GM18858 (cell line): ENCODE measurements around the gene KCNIP4.

Source experiments
- ATAC-seq: cut with Tn5 transposase; IDR thresholded peaks from one replicate; pipeline ENCODE4 v1.9.1; 2021; ENCODE audit not compliant: unreplicated experiment

Gene KCNIP4

GRCh38 chr4:21901831-21902230, 46.7 kb downstream of the KCNIP4 start:
- no peak for ATAC-seq

DNA sequence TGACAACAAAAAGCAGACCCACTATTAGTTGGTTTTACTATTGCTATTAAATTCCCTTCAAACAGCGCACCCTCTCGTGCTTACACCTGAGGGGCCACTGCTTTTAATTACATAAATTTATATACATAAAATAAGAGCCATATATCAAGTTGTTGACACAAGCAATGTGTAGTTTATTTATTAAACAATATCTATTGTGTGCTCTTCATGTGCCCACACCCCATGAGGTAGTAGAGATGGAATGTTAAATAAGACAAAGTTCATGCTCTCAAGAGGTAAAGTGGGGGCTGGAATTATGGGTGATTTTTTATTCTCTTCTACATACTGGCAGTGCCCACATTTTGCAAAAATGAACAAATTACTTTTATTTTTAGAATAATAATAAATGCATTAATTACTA, 47.3 kb downstream of the KCNIP4 start:
- no peak for ATAC-seq

GRCh38 chr4:21900211-21900610, 48.4 kb downstream of the KCNIP4 start:
- no peak for ATAC-seq

- no peak for ATAC-seq
Observed at GRCh38 chr4:21898101-21898500, 50.5 kb downstream of the KCNIP4 start.

DNA sequence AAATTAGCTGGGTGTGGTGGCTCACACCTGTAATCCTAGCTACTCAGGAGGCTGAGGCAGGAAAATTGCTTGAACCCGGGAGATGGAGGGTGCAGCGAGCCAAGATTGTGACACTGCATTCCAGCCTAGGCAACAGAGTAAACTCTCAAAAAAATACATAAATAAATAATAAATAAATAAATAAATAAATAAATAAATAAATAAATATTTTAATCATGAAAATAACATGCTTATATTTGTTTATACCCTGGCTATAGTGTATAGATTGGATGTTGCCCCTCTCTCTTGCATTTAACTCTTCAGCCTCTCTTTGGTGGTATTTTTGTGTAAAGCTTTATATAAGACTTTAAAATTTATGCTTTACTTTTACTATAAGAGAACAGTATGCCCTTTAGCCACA, 51.8 kb downstream of the KCNIP4 start:
- ATAC-seq, result no peak

DNA sequence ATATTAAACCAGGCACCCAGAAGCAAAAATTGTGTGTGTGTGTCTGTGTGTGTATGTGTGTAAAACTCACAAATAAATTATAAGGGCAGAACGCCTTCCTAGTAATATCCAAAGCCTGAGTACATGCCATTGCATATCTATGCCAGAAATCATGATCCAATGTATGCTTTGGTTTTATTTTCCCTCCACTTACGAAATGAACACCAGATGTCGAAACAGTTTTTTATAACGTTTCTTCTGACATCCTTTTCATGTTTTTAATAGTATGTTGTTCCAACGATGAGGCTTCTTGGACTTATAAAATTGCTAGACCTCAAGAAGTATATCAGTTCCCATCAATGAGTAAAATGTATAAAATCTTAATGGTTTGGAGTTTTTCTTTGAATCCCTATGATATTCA, 55.4 kb downstream of the KCNIP4 start:
- ATAC-seq, result no peak

- no peak for ATAC-seq
Observed at GRCh38 chr4:21890231-21890630, 58.3 kb downstream of the KCNIP4 start.

DNA sequence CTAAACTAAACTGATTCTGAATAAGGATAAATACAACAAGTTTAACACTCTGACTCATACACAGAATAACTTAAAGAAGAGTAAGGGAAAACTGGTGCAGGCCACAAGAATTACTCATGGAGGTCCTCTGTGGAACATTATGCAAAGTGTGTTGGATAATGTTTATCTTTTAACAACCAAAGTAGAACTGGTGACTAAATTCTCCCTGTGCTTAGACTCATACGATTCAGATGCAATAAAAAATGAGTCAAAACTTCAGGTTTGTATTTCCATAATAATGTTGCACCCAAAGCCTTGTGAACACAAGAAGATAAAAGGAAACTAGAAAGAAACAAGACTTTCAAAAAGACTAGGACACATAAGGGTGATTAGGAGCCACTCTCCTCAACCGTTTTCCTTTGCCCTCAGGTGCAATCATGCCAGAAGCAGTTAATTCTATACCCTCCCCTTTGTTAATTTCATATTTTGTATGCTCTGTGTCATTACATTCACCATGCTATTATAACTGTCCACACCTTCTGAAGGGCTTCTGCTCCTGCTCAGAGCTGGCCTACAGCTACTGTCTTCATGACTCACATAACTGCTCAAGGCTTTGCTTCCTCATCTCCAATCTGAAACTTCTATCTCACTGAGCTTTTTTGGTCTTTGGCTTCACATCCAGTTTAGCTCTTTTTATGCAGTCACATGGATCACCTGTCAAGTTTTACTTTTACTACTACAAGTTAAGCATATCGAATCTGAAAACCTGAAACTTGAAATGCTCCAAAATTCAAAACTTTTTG, 60.2 kb downstream of the KCNIP4 start:
- peak; percentile 65 for ATAC-seq

DNA sequence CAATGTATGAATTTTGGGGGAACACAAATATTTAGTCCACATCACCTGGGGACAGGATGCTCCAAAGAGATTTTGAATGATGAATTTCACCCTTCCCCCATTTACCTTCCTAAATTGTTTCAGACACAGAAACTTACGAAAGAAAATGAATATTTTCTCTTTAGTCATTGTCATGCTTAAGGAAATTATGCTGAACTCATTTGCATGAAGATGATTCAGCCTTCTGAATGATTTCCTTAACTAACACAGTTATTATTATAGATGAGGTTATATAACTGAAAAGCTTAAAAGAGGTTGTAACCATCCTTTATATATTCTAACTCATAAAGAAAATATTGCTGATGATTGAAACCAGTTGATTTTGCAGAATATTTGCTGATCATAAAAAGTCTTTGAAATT, 61.1 kb downstream of the KCNIP4 start:
- ATAC-seq, result no peak

GRCh38 chr4:21885770-21886169, 62.8 kb downstream of the KCNIP4 start:
- ATAC-seq, result no peak

GRCh38 chr4:21885241-21885640, 63.3 kb downstream of the KCNIP4 start:
- no peak for ATAC-seq

DNA sequence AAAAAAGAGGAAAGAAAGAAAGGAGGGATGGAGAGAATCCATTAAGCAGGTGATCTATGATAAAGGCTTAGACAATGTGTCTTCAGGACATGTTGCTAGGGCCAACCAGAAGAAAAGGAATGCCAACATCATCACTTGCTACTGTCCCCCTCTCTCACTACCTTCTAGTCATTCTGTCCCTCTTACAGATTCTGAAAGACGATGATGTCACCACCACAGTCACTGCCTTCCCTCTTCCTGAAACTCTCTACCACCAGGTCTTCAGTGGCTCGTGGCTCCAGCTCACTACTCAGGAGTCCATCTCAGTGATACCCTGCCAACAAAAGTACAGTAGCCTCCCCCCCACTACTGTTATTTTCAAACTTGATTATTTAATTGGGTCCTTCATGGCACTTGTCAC, 64.0 kb downstream of the KCNIP4 start:
- ATAC-seq, result no peak

DNA sequence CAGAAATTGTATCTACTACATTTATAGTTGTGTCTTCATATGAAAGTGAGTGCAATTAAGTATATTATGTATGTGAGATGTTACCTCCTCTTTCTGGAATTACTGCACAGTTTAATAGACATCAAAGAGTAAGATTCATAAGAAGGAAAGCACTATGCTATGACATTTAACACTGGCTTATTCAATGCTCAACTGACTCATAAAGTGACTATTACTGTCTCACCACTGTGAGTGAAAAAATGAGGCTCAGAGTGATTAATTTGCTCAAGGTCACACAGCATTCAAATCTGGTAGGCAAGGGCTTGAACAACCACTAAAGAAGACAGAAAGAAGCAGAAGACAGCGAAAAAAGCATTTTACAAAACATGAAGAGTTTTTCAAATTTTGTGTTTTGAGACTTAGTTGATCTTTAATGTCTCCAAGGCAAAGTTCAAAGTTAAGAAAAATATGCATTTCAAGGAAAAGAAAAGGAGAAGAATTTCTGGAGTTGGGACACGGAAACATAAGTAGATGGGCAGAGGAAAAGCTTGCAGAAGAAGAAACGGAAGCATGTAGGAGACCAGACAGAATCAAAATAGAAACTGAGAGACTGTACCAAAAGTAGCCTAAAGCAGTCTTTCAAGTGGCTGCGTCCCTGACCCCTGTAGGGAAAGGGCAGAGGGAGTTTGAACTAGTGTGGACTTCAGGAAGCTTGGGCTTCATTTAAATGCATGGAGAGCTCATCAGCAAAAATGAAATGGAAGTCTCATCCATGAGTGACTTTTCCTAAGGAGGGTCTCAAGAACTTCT, 66.3 kb downstream of the KCNIP4 start:
- ATAC-seq, result no peak

GRCh38 chr4:21879187-21879586, 69.4 kb downstream of the KCNIP4 start:
- ATAC-seq, result no peak

- ATAC-seq, result no peak
Observed at GRCh38 chr4:21876711-21877110, 71.9 kb downstream of the KCNIP4 start.

GRCh38 chr4:21873145-21873544, 75.4 kb downstream of the KCNIP4 start:
- ATAC-seq, result no peak

DNA sequence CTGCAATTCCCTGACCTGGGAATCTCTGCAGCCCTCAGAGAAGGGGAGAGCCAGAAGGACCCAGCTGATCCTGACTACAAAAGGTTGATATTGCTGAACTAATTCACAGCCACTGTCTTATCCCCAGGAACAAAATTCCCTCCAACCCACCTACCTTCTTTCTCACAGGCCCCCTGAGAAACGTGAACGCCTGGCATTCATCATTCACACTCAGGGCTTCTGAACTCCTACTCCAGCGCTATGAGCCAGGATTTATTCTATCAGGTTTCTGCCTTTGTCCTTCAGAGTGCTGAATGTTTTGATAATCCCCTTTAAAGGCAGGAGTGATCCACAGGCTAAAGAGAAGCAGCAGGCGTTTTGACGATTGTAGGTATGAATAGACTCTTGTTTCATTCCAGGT, 76.5 kb downstream of the KCNIP4 start:
- ATAC-seq, result no peak

- no peak for ATAC-seq
Observed at GRCh38 chr4:21869978-21870745, 78.4 kb downstream of the KCNIP4 start.

DNA sequence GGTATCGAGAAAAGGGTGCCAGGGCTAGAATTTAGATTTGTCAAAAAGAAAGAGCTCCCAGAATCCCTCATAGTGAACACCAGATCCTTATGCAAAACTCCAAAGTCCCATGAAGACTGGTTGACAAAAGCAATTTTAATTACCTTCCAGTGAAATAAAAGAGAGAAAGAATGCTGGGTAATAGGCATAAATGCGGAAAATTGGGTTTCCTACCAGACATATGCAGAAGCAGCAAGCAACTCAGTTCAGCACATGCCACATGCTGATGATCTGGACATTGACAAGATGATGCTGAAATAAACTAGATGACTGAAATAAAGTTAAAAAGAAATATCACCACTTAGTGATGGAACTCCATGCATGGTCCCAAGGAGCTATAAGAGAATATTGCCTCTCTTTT, 83.9 kb downstream of the KCNIP4 start:
- ATAC-seq, result no peak

GRCh38 chr4:21862917-21863316, 85.7 kb downstream of the KCNIP4 start:
- ATAC-seq, result no peak

GRCh38 chr4:21858971-21859370, 89.6 kb downstream of the KCNIP4 start:
- ATAC-seq, result no peak

GRCh38 chr4:21856754-21857153, 91.8 kb downstream of the KCNIP4 start:
- ATAC-seq, result no peak
